Fibroblast of lung (primary cell): ENCODE data around the gene ZNF543.

Source experiments
- EZH2 ChIP-seq: IDR thresholded peaks from 2 replicates; pipeline ENCODE4 v1.5.1; 2012; ENCODE audit warnings: low read length, control low read depth, mild to moderate bottlenecking; ENCODE audit errors: missing control alignments
- TF ChIP-seq, protein P1 (sequence below), 2 donors: IDR thresholded peaks in 1 of 2; conservative IDR thresholded peaks in 1 of 2; 1 replicate in 1 of 2; 2 replicates in 1 of 2; pipeline ENCODE4 v1.5.1; 2011 to 2012; ENCODE audit warnings: low read length in 2 of 2, control low read depth in 1 of 2, inconsistent platforms in 1 of 2, low read depth in 1 of 2, mild to moderate bottlenecking in 1 of 2

DNA sequence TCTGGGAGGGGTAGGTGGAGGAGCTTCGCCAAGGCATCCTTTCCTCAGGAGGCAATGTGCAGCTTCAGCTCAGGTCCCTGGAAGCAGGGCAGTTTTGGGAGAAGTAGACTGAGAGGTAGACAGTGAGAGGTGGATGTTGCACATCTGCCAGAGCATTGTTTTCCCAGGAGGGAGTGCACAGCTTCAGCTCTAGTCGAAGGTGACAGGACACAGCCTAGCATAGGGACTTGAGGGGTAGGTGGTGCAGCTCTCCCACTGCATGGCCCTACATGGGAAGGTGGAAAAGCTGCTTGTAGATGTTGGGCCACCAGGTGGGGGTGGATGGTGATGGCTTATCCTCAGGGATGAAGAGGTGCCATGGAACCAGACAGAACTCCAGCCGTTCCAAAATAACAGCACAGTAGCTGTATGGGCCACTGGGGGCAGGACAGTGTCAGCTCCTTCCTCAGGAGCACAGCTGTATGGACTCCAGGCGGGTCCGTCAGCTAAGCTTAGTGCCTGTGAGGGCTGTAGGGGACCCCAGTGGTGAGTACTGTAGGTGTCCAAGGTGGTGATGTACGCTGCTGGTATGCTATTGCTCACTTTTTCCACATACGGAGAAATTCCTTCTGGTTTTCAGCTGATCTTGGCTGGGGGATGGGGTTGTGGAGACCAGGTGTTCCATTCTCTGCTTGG is 17.4 kb upstream of the ZNF543 start:
- TF ChIP-seq, protein P1, sequence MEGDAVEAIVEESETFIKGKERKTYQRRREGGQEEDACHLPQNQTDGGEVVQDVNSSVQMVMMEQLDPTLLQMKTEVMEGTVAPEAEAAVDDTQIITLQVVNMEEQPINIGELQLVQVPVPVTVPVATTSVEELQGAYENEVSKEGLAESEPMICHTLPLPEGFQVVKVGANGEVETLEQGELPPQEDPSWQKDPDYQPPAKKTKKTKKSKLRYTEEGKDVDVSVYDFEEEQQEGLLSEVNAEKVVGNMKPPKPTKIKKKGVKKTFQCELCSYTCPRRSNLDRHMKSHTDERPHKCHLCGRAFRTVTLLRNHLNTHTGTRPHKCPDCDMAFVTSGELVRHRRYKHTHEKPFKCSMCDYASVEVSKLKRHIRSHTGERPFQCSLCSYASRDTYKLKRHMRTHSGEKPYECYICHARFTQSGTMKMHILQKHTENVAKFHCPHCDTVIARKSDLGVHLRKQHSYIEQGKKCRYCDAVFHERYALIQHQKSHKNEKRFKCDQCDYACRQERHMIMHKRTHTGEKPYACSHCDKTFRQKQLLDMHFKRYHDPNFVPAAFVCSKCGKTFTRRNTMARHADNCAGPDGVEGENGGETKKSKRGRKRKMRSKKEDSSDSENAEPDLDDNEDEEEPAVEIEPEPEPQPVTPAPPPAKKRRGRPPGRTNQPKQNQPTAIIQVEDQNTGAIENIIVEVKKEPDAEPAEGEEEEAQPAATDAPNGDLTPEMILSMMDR (conservative IDR thresholded peaks at IDR 0.05 in 1 of 2, IDR thresholded peaks at IDR 0.05 in 1 of 2; ENCODE audit: low read depth in 1 of 2, low read length in 2 of 2), result no peak
- TF ChIP-seq EZH2, result no peak
